ENCODE measurements around the gene HLTF. TPM values are rescaled to one million over a fixed set of nuclear protein-coding genes. Genes with fewer than 3 reads are reported as not detected.

HLTF gene
- total RNA-seq, 3 donors from 2014 or later (not counting 1 experiment from before 2014, with no cell fraction given) = 15.0 to 19.0 (median 18.3) TPM

- WGBS (ENCODE audit: insufficient coverage) = 96% methylated on average over 3 of the region's 3 CpGs
- Histone ChIP-seq H3K27ac (ENCODE audit: low read length) (no peak overlapping the region), H3K36me3 (ENCODE audit: control insufficient read depth, insufficient read depth, low read length) (peaks cover 7% of the 10 kb centered on the region), H3K9me3 (ENCODE audit: control insufficient read depth, insufficient read depth, low read length) (no peaks in the 10 kb centered on the region), H3K4me3 (ENCODE audit: low read length) (no peak overlapping the region), H3K27me3 (ENCODE audit: control insufficient read depth, insufficient read depth, low read length) (no peaks in the 10 kb centered on the region), H3K4me1 (ENCODE audit: control insufficient read depth, insufficient read depth, low read length) (peaks cover 3% of the 10 kb centered on the region)
- no peaks in the 10 kb centered on the region for H3K36me3 Mint-ChIP-seq
- H3K27ac Mint-ChIP-seq = no peak overlapping the region
- H3K4me3 Mint-ChIP-seq = no peak overlapping the region
- DNase-seq = no peak
- H3K9me3 Mint-ChIP-seq = no peaks in the 10 kb centered on the region
- intact Hi-C loops (cut with micrococcal nuclease) = no loop called here
- H3K27me3 Mint-ChIP-seq (ENCODE audit: low read depth in 2 of 2) = no peaks in the 10 kb centered on the region
- peaks cover 15 to 19% of the 10 kb centered on the region in 2 donors for H3K4me1 Mint-ChIP-seq
- no peak for ATAC-seq
- TF ChIP-seq CTCF (IDR thresholded peaks at IDR 0.05) = no peak
These were observed 6.2 kb downstream of the HLTF start for GRCh38 chr3:149080011-149080698.

DNA sequence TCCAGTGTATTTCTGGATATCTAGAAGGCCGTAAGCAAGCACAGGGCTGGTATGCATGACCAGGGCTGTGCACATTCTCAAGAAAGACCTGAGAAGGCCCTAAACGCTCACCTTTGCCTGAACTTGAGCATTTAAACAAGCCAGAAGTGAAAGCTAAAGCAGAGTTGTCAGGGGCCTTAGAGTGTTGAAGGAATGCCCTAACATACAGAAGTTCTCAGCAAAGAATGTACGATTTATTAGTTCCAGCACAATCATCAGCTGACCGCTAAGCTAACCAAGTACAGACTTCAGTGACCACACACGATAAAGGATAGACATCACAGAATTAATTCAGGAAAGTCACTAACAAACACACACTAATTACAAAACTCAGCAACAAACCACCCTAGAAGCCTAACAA lies 8.7 kb downstream of the HLTF start:
- H3K4me1 Mint-ChIP-seq = peaks cover 6 to 7% of the 10 kb centered on the region in 2 donors
- H3K9me3 ChIP-seq (ENCODE audit: control insufficient read depth, insufficient read depth, low read length) = no peaks in the 10 kb centered on the region
- DNase-seq = no peak
- 92% methylated on average over 5 of the region's 5 CpGs for WGBS (ENCODE audit: insufficient coverage)
- H3K9me3 Mint-ChIP-seq = no peaks in the 10 kb centered on the region
- no peak overlapping the region for H3K27ac ChIP-seq (ENCODE audit: low read length)
- TF ChIP-seq CTCF (IDR thresholded peaks at IDR 0.05) = no peak
- no peak overlapping the region for H3K4me3 Mint-ChIP-seq
- H3K4me3 ChIP-seq (ENCODE audit: low read length) = no peak overlapping the region
- intact Hi-C loops (cut with micrococcal nuclease) = no loop called here
- H3K36me3 ChIP-seq (ENCODE audit: control insufficient read depth, insufficient read depth, low read length) = peaks cover 24% of the 10 kb centered on the region
- no peaks in the 10 kb centered on the region for H3K27me3 Mint-ChIP-seq (ENCODE audit: low read depth in 2 of 2)
- no peak for ATAC-seq
- no peaks in the 10 kb centered on the region for H3K36me3 Mint-ChIP-seq
- H3K27ac Mint-ChIP-seq = no peak overlapping the region
- H3K27me3 ChIP-seq (ENCODE audit: control insufficient read depth, insufficient read depth, low read length) = no peaks in the 10 kb centered on the region
- no peaks in the 10 kb centered on the region for H3K4me1 ChIP-seq (ENCODE audit: control insufficient read depth, insufficient read depth, low read length)

- Histone ChIP-seq H3K36me3 (ENCODE audit: control insufficient read depth, insufficient read depth, low read length) (peaks cover 32% of the 10 kb centered on the region), H3K27me3 (ENCODE audit: control insufficient read depth, insufficient read depth, low read length) (no peaks in the 10 kb centered on the region), H3K9me3 (ENCODE audit: control insufficient read depth, insufficient read depth, low read length) (no peaks in the 10 kb centered on the region), H3K4me3 (ENCODE audit: low read length) (no peak overlapping the region), H3K4me1 (ENCODE audit: control insufficient read depth, insufficient read depth, low read length) (no peaks in the 10 kb centered on the region), H3K27ac (ENCODE audit: low read length) (no peak overlapping the region)
- 99% methylated on average over 6 of the region's 8 CpGs for WGBS (ENCODE audit: insufficient coverage)
- Mint-ChIP-seq H3K27me3 (ENCODE audit: low read depth in 2 of 2) (no peaks in the 10 kb centered on the region), H3K27ac (no peak overlapping the region), H3K36me3 (no peaks in the 10 kb centered on the region), H3K9me3 (no peaks in the 10 kb centered on the region), H3K4me1 (no peaks in the 10 kb centered on the region), H3K4me3 (no peak overlapping the region)
- intact Hi-C loops (cut with micrococcal nuclease) = no loop called here
- TF ChIP-seq CTCF (IDR thresholded peaks at IDR 0.05) = no peak
- no peak for ATAC-seq
- no peak for DNase-seq
These were observed 18.4 kb downstream of the HLTF start for GRCh38 chr3:149067883-149068282.

DNA sequence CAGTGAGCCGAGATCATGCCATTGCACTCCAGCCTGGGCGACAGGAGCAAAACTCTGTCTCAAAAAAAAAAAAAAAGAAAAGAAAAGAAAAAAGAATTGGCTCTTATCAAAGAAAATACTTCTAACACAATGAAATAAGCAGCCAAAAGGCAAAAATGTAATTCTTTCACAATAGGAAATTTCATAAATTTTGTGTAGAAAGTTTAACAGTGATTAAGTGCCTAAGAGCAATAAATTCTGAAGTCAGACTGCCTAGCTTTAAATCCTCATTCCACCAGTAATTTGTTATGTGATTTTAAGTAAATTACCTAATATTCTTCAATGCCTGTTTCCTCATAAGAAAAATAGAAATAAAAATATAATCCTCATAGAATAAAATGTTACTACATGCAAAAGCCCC lies 24.6 kb downstream of the HLTF start:
- H3K27ac ChIP-seq (ENCODE audit: low read length) = no peak overlapping the region
- TF ChIP-seq CTCF (IDR thresholded peaks at IDR 0.05) = no peak
- H3K27me3 Mint-ChIP-seq (ENCODE audit: low read depth in 2 of 2) = no peaks in the 10 kb centered on the region
- H3K4me1 ChIP-seq (ENCODE audit: control insufficient read depth, insufficient read depth, low read length) = no peaks in the 10 kb centered on the region
- H3K27ac Mint-ChIP-seq = no peak overlapping the region
- no peaks in the 10 kb centered on the region for H3K9me3 Mint-ChIP-seq
- H3K36me3 ChIP-seq (ENCODE audit: control insufficient read depth, insufficient read depth, low read length) = peaks cover 27% of the 10 kb centered on the region
- no peaks in the 10 kb centered on the region for H3K4me1 Mint-ChIP-seq
- ATAC-seq = no peak
- intact Hi-C loops (cut with micrococcal nuclease) = no loop called here
- WGBS (ENCODE audit: insufficient coverage) = no CpG with 5 or more reads among the region's 2 CpGs
- peaks cover 8% of the 10 kb centered on the region for H3K36me3 Mint-ChIP-seq
- no peaks in the 10 kb centered on the region for H3K9me3 ChIP-seq (ENCODE audit: control insufficient read depth, insufficient read depth, low read length)
- H3K4me3 ChIP-seq (ENCODE audit: low read length) = no peak overlapping the region
- no peaks in the 10 kb centered on the region for H3K27me3 ChIP-seq (ENCODE audit: control insufficient read depth, insufficient read depth, low read length)
- no peak for DNase-seq
- no peak overlapping the region for H3K4me3 Mint-ChIP-seq
